CD8-positive, alpha-beta memory T cell (primary cell): ENCODE measurements around the gene MS4A2. TPM values are rescaled to one million over a fixed set of nuclear protein-coding genes. Genes with fewer than 3 reads are reported as not detected.
"Not testable (repeated sequence)": the region's sequence is repeated elsewhere in the genome, so short reads cannot be mapped to it uniquely, and the experiment has no call there.

ENCODE experiments used
- CTCF ChIA-PET: fragments of 350-600 bp; sonication (Branson Sonifier 250); formaldehyde crosslinking; loops from one replicate; lab custom pipeline; 2021; ENCODE audit warnings: antibody characterized with exemption; lab: Charles Lee
- POLR2A ChIA-PET: fragments of 350-600 bp; sonication (Branson Sonifier 250); formaldehyde crosslinking; loops from one replicate; lab custom pipeline; 2021; ENCODE audit warnings: antibody characterized with exemption; lab: Charles Lee
- DNase-seq, 5 donors: peaks; one replicate each; pipeline versions ENCODE4 v3.0.0 to v3.0.0-alpha.2; 2020 to 2022; ENCODE audit warnings: mixed read lengths in 1 of 5
- H3K27ac ChIP-seq: one replicate; pipeline ENCODE4 v1.7.0; 2013; ENCODE audit warnings: low read depth, mild to moderate bottlenecking, low read length, moderate library complexity
- H3K27me3 ChIP-seq: 2 replicates; pipeline ENCODE4 v1.7.0; 2013; ENCODE audit warnings: low read length, mild to moderate bottlenecking; ENCODE audit not compliant: insufficient read depth, poor library complexity, severe bottlenecking
- H3K36me3 ChIP-seq: 2 replicates; pipeline ENCODE4 v1.7.0; 2013; ENCODE audit warnings: mild to moderate bottlenecking, low read length, moderate library complexity; ENCODE audit not compliant: insufficient read depth
- H3K4me1 ChIP-seq: 2 replicates; pipeline ENCODE4 v1.7.0; 2013; ENCODE audit warnings: mild to moderate bottlenecking, low read length, moderate library complexity; ENCODE audit not compliant: insufficient read depth
- H3K4me3 ChIP-seq: 2 replicates; pipeline ENCODE4 v1.7.0; 2013; ENCODE audit warnings: mild to moderate bottlenecking, low read length
- H3K9me3 ChIP-seq: 2 replicates; pipeline ENCODE4 v1.7.0; 2013; ENCODE audit warnings: mild to moderate bottlenecking, low read length
- H3K27ac Mint-ChIP-seq, 8 donors: one replicate each; pipeline ENCODE4 v1.8.0; 2020 to 2021; ENCODE audit warnings: mixed read lengths in 8 of 8, mild to moderate bottlenecking in 6 of 8, inconsistent platforms in 3 of 8, moderate library complexity in 3 of 8
- H3K27me3 Mint-ChIP-seq, 2 donors: one replicate each; pipeline ENCODE4 v1.8.0; 2020 to 2021; ENCODE audit warnings: mixed read lengths in 2 of 2, mild to moderate bottlenecking in 1 of 2, moderate library complexity in 1 of 2
- H3K36me3 Mint-ChIP-seq, 3 donors: one replicate each; pipeline ENCODE4 v1.8.0; 2020 to 2021; ENCODE audit warnings: mixed read lengths in 3 of 3, inconsistent platforms in 1 of 3, mild to moderate bottlenecking in 1 of 3
- H3K4me1 Mint-ChIP-seq, 3 donors: one replicate each; pipeline ENCODE4 v1.8.0; 2020 to 2021; ENCODE audit warnings: mixed read lengths in 3 of 3, inconsistent platforms in 1 of 3, mild to moderate bottlenecking in 1 of 3
- H3K4me3 Mint-ChIP-seq, 7 donors: one replicate each; pipeline ENCODE4 v1.8.0; 2020 to 2021; ENCODE audit warnings: mixed read lengths in 7 of 7, mild to moderate bottlenecking in 6 of 7, moderate library complexity in 4 of 7, inconsistent platforms in 2 of 7
- H3K9me3 Mint-ChIP-seq, 5 donors: one replicate each; pipeline ENCODE4 v1.8.0; 2020 to 2022; ENCODE audit warnings: mixed read lengths in 5 of 5, mild to moderate bottlenecking in 3 of 5, moderate library complexity in 2 of 5, inconsistent platforms in 1 of 5
- polyA plus RNA-seq: library from polyadenylated mRNA; unstranded; fragments of 300-500 nt; fragmentation: Illumina TruSeq; gene quantifications from one replicate; pipeline ENCODE4 v1.2.3, GENCODE V29; 2021
- total RNA-seq, 2 experiments: library from RNA; stranded (reverse); gene quantifications; one replicate each; pipeline ENCODE4 v1.2.3, GENCODE V29; 2021

The MS4A2 gene
- total and polyA plus RNA-seq, 3 experiments from 2014 or later = not detected

GRCh38 chr11:60108631-60109030 is 20.2 kb downstream of the MS4A2 start:
- H3K4me3 Mint-ChIP-seq, H3K9me3 ChIP-seq, H3K27me3 Mint-ChIP-seq, H3K27ac ChIP-seq, H3K36me3 ChIP-seq, DNase-seq, H3K36me3 Mint-ChIP-seq, H3K9me3 Mint-ChIP-seq, H3K4me1 ChIP-seq, H3K4me3 ChIP-seq, CTCF ChIA-PET, H3K4me1 Mint-ChIP-seq, H3K27me3 ChIP-seq, POLR2A ChIA-PET: not testable (repeated sequence)
- H3K27ac Mint-ChIP-seq = peak overlapping the region in 1 of 8 donors; percentile 61

- Mint-ChIP-seq H3K36me3 (no peaks in the 10 kb centered on the region), H3K4me1 (no peaks in the 10 kb centered on the region), H3K4me3 (no peak overlapping the region), H3K9me3 (no peaks in the 10 kb centered on the region), H3K27me3 (peaks cover 4 to 15% of the 10 kb centered on the region in 2 donors), H3K27ac (no peak overlapping the region)
- Histone ChIP-seq H3K27me3 (no peaks in the 10 kb centered on the region), H3K4me1 (no peaks in the 10 kb centered on the region), H3K27ac (no peak overlapping the region), H3K4me3 (no peak overlapping the region), H3K36me3 (no peaks in the 10 kb centered on the region), H3K9me3 (no peaks in the 10 kb centered on the region)
- DNase-seq = no peak
- CTCF ChIA-PET = no interaction called here
- POLR2A ChIA-PET = no interaction called here
These were observed 23.3 kb downstream of the MS4A2 start for GRCh38 chr11:60111793-60112192.

GRCh38 chr11:60116996-60117790 is 28.7 kb downstream of the MS4A2 start:
- H3K4me3 ChIP-seq = no peak overlapping the region
- no peaks in the 10 kb centered on the region for H3K9me3 Mint-ChIP-seq
- no peaks in the 10 kb centered on the region for H3K4me1 ChIP-seq
- ChIA-PET POLR2A (no interaction called here), CTCF (no interaction called here)
- no peak overlapping the region for H3K27ac ChIP-seq
- no peak overlapping the region for H3K27ac Mint-ChIP-seq
- no peaks in the 10 kb centered on the region for H3K27me3 ChIP-seq
- peaks cover 6 to 18% of the 10 kb centered on the region in 2 donors for H3K27me3 Mint-ChIP-seq
- H3K36me3 ChIP-seq = no peaks in the 10 kb centered on the region
- H3K36me3 Mint-ChIP-seq = no peaks in the 10 kb centered on the region
- no peaks in the 10 kb centered on the region for H3K9me3 ChIP-seq
- DNase-seq = no peak
- H3K4me3 Mint-ChIP-seq = no peak overlapping the region
- H3K4me1 Mint-ChIP-seq = no peaks in the 10 kb centered on the region

GRCh38 chr11:60118338-60118737 is 29.9 kb downstream of the MS4A2 start:
- Mint-ChIP-seq H3K4me3 (no peak overlapping the region), H3K9me3 (no peaks in the 10 kb centered on the region), H3K27me3 (peaks cover 4 to 27% of the 10 kb centered on the region in 2 donors), H3K36me3 (no peaks in the 10 kb centered on the region), H3K27ac (no peak overlapping the region), H3K4me1 (no peaks in the 10 kb centered on the region)
- no peak overlapping the region for H3K4me3 ChIP-seq
- no peak for DNase-seq
- no peaks in the 10 kb centered on the region for H3K4me1 ChIP-seq
- H3K36me3 ChIP-seq = no peaks in the 10 kb centered on the region
- no peaks in the 10 kb centered on the region for H3K9me3 ChIP-seq
- ChIA-PET CTCF (no interaction called here), POLR2A (no interaction called here)
- no peaks in the 10 kb centered on the region for H3K27me3 ChIP-seq
- H3K27ac ChIP-seq = no peak overlapping the region

- no peaks in the 10 kb centered on the region for H3K36me3 Mint-ChIP-seq
- peaks cover 4 to 27% of the 10 kb centered on the region in 2 donors for H3K27me3 Mint-ChIP-seq
- POLR2A ChIA-PET = no interaction called here
- Histone ChIP-seq H3K9me3 (no peaks in the 10 kb centered on the region), H3K27ac (no peak overlapping the region), H3K27me3 (no peaks in the 10 kb centered on the region), H3K36me3 (no peaks in the 10 kb centered on the region), H3K4me3 (no peak overlapping the region), H3K4me1 (no peaks in the 10 kb centered on the region)
- no peaks in the 10 kb centered on the region for H3K9me3 Mint-ChIP-seq
- H3K27ac Mint-ChIP-seq = no peak overlapping the region
- no peak overlapping the region for H3K4me3 Mint-ChIP-seq
- DNase-seq = no peak
- no peaks in the 10 kb centered on the region for H3K4me1 Mint-ChIP-seq
- CTCF ChIA-PET = interaction anchor here (0.9 kb wide), 1 partner anchor 36 kb away, joined by 3 read pairs; no protein-coding TSS in a partner anchor
These were observed 31.2 kb downstream of the MS4A2 start for GRCh38 chr11:60119710-60120109.

GRCh38 chr11:60121264-60121663 is 32.8 kb downstream of the MS4A2 start:
- Histone ChIP-seq H3K27ac (no peak overlapping the region), H3K4me3 (no peak overlapping the region), H3K36me3 (no peaks in the 10 kb centered on the region), H3K27me3 (no peaks in the 10 kb centered on the region), H3K9me3 (no peaks in the 10 kb centered on the region), H3K4me1 (no peaks in the 10 kb centered on the region)
- Mint-ChIP-seq H3K4me1 (no peaks in the 10 kb centered on the region), H3K27me3 (peaks cover 4 to 24% of the 10 kb centered on the region in 2 donors), H3K27ac (no peak overlapping the region), H3K4me3 (no peak overlapping the region), H3K36me3 (no peaks in the 10 kb centered on the region), H3K9me3 (no peaks in the 10 kb centered on the region)
- POLR2A ChIA-PET = no interaction called here
- CTCF ChIA-PET = no interaction called here
- DNase-seq = no peak

GRCh38 chr11:60122414-60123036 is 34.1 kb downstream of the MS4A2 start:
- no peak for DNase-seq
- Histone ChIP-seq H3K36me3 (no peaks in the 10 kb centered on the region), H3K9me3 (no peaks in the 10 kb centered on the region), H3K4me3 (no peak overlapping the region), H3K4me1 (no peaks in the 10 kb centered on the region), H3K27ac (no peak overlapping the region), H3K27me3 (no peaks in the 10 kb centered on the region)
- no peak overlapping the region for H3K4me3 Mint-ChIP-seq
- peaks cover 4 to 19% of the 10 kb centered on the region in 2 donors for H3K27me3 Mint-ChIP-seq
- CTCF ChIA-PET = no interaction called here
- no peaks in the 10 kb centered on the region for H3K4me1 Mint-ChIP-seq
- H3K36me3 Mint-ChIP-seq = no peaks in the 10 kb centered on the region
- H3K27ac Mint-ChIP-seq = no peak overlapping the region
- H3K9me3 Mint-ChIP-seq = no peaks in the 10 kb centered on the region
- POLR2A ChIA-PET = no interaction called here

- H3K36me3 ChIP-seq = no peaks in the 10 kb centered on the region
- H3K4me3 ChIP-seq = no peak overlapping the region
- ChIA-PET CTCF (no interaction called here), POLR2A (no interaction called here)
- no peaks in the 10 kb centered on the region for H3K9me3 Mint-ChIP-seq
- H3K27me3 ChIP-seq = no peaks in the 10 kb centered on the region
- H3K4me3 Mint-ChIP-seq = no peak overlapping the region
- H3K27me3 Mint-ChIP-seq = peaks cover 4 to 16% of the 10 kb centered on the region in 2 donors
- H3K27ac Mint-ChIP-seq = peak overlapping the region in 1 of 8 donors; percentile 3
- no peaks in the 10 kb centered on the region for H3K4me1 ChIP-seq
- no peaks in the 10 kb centered on the region for H3K9me3 ChIP-seq
- H3K27ac ChIP-seq = no peak overlapping the region
- no peaks in the 10 kb centered on the region for H3K4me1 Mint-ChIP-seq
- DNase-seq = no peak
- no peaks in the 10 kb centered on the region for H3K36me3 Mint-ChIP-seq
These were observed 36.5 kb downstream of the MS4A2 start for GRCh38 chr11:60124802-60125432.
